HUES6 (cell line): ENCODE data around the gene HPGD.
A peak's percentile ranks its signal among the peaks of the same experiment; 100 is the strongest.

Experiments
- H3K27ac ChIP-seq: 2 replicates; pipeline ENCODE4 v1.7.0; 2013; ENCODE audit warnings: low read depth, mild to moderate bottlenecking, low read length, inconsistent platforms
- H3K27me3 ChIP-seq: 2 replicates; pipeline ENCODE4 v1.6.1; 2013; ENCODE audit warnings: low read length; ENCODE audit not compliant: control insufficient read depth, insufficient read depth
- H3K36me3 ChIP-seq: 2 replicates; pipeline ENCODE4 v1.6.1; 2013; ENCODE audit warnings: low read length; ENCODE audit not compliant: control insufficient read depth, insufficient read depth
- H3K4me1 ChIP-seq: 2 replicates; pipeline ENCODE4 v1.6.1; 2013; ENCODE audit warnings: low read length; ENCODE audit not compliant: control insufficient read depth, insufficient read depth
- H3K4me3 ChIP-seq: 2 replicates; pipeline ENCODE4 v1.5.1; 2013; ENCODE audit warnings: low read depth, low read length
- H3K9ac ChIP-seq: one replicate; pipeline ENCODE4 v1.6.1; 2013; ENCODE audit warnings: mild to moderate bottlenecking, low read length
- H3K9me3 ChIP-seq: 2 replicates; pipeline ENCODE4 v1.6.1; 2013; ENCODE audit warnings: low read depth, low read length; ENCODE audit not compliant: control insufficient read depth, insufficient read depth

The HPGD gene

DNA sequence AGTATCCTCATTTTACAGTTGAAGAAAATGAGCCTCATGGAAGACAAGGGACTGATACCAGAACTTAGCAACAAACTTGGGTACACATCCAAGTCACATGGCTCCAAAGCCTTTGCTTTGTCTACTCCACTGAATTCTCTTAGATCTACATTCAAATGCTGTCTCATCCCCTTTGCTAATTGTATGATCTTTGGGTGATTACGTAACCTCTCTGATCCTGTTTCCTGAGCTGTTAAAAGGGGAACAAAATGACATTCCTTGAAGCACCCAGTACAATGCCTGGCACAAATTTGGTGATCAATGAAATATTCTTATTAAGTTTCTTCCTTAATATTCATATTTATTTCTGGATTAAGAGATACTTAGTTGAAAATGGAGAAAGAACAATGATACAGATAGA is 5.9 kb upstream of the HPGD start:
- Histone ChIP-seq H3K4me1 (peaks cover 27% of the 10 kb centered on the region), H3K4me3 (no peak overlapping the region), H3K27ac (no peak overlapping the region), H3K27me3 (peaks cover 11% of the 10 kb centered on the region), H3K9me3 (no peaks in the 10 kb centered on the region), H3K9ac (no peak overlapping the region), H3K36me3 (no peaks in the 10 kb centered on the region)

DNA sequence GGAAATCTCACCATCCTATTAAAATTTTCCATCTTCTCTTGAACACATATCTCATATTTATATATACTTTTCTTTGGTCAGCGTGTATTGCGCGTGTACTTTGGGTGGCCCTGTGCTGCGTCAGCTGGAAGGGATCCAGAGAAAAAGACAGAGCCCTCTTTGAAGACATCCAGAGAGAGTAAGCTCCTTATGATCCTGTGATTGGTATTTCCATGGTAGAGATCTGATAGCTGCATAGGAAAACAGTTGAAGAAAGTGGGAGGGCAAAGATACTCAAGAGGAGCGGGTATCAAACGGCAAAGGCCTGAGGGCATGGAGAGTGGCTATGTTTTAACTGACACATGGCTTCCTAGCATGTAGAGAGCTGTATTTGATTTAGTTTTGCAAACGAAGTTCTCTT is 4.4 kb upstream of the HPGD start:
- no peaks in the 10 kb centered on the region for H3K9me3 ChIP-seq
- H3K27me3 ChIP-seq: peaks cover 26% of the 10 kb centered on the region
- H3K27ac ChIP-seq: no peak overlapping the region
- H3K4me1 ChIP-seq: peaks cover 23% of the 10 kb centered on the region
- H3K36me3 ChIP-seq: no peaks in the 10 kb centered on the region
- no peak overlapping the region for H3K9ac ChIP-seq
- H3K4me3 ChIP-seq: no peak overlapping the region

DNA sequence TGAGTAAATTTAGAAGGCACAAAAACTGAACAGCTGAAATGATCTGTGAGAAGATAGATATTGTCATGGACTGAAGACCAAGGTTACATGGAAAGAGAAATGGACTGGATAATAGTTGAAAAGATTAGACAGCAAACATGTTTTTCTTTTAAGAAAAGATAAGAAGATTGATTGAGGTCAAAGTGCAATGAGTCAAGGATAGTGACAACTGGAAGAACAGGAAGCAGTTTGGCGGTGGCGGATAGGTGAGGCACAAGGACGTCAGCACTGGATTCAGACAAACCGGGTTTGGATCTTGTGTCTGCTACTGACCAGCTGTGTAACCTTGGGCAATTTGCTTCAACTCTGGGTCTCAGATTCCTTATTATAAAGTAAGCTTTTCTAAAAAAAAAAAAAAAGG is 2.0 kb upstream of the HPGD start:
- no peak overlapping the region for H3K27ac ChIP-seq
- no peaks in the 10 kb centered on the region for H3K9me3 ChIP-seq
- H3K36me3 ChIP-seq: no peaks in the 10 kb centered on the region
- peak overlapping the region; percentile 82; the same call in 1 of the 2 replicates for H3K4me3 ChIP-seq
- H3K27me3 ChIP-seq: peaks cover 37% of the 10 kb centered on the region
- no peak overlapping the region for H3K9ac ChIP-seq
- peaks cover 22% of the 10 kb centered on the region for H3K4me1 ChIP-seq

DNA sequence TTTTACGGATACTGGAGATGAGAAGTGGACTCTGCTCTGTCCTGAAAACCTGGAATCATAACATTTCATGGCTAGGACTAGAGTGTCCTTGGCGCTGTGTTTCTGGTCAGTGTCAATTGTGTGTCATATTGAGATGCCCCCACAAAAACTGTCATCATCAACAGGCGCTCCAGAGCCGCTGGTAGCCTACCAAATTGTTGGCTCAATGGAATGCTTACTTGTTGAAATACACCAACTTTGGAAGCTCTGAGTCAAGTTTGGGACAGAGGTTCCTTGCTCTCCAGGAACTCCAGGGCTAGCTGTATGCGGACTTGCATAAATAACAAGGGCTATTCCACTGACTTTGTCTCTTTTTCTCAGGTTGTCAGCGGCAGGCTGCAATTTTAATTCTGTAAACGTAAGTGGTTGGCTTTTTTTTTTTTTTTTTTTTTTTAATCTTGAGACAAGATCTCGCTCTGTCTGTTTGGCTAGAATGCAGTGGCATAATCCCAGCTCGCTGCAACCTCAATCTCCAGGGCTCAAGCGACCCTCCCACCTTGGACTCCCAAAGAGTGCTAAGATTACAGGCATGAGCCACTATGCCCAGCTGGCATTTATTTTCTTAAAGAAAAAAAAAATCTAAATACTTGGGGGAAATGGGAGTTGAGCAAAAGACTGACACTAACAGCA is 871 bp upstream of the HPGD start:
- H3K27ac ChIP-seq: no peak overlapping the region; the same call in 1 of the 2 replicates
- peak overlapping the region; percentile 82 for H3K4me3 ChIP-seq
- H3K9me3 ChIP-seq: no peaks in the 10 kb centered on the region
- peaks cover 20% of the 10 kb centered on the region for H3K4me1 ChIP-seq
- H3K36me3 ChIP-seq: no peaks in the 10 kb centered on the region
- peaks cover 37% of the 10 kb centered on the region for H3K27me3 ChIP-seq
- H3K9ac ChIP-seq: peak overlapping the region; percentile 74

GRCh38 chr4:174521800-174522182 is 497 bp downstream of the HPGD start:
- Histone ChIP-seq H3K4me3 (peak overlapping the region; percentile 82), H3K9ac (peak overlapping the region; percentile 74), H3K27me3 (peaks cover 37% of the 10 kb centered on the region), H3K4me1 (peaks cover 12% of the 10 kb centered on the region; the same call in 1 of the 2 replicates), H3K9me3 (no peaks in the 10 kb centered on the region), H3K27ac (no peak overlapping the region; the same call in 1 of the 2 replicates), H3K36me3 (no peaks in the 10 kb centered on the region)

- H3K36me3 ChIP-seq: no peaks in the 10 kb centered on the region; the same call in 1 of the 2 replicates
- peaks cover 12% of the 10 kb centered on the region; the same call in 1 of the 2 replicates for H3K4me1 ChIP-seq
- H3K9ac ChIP-seq: no peak overlapping the region
- peaks cover 37% of the 10 kb centered on the region for H3K27me3 ChIP-seq
- H3K27ac ChIP-seq: no peak overlapping the region
- no peaks in the 10 kb centered on the region for H3K9me3 ChIP-seq
- H3K4me3 ChIP-seq: no peak overlapping the region; the same call in 1 of the 2 replicates
Measured at GRCh38 chr4:174520660-174521059, 1.6 kb downstream of the HPGD start.

DNA sequence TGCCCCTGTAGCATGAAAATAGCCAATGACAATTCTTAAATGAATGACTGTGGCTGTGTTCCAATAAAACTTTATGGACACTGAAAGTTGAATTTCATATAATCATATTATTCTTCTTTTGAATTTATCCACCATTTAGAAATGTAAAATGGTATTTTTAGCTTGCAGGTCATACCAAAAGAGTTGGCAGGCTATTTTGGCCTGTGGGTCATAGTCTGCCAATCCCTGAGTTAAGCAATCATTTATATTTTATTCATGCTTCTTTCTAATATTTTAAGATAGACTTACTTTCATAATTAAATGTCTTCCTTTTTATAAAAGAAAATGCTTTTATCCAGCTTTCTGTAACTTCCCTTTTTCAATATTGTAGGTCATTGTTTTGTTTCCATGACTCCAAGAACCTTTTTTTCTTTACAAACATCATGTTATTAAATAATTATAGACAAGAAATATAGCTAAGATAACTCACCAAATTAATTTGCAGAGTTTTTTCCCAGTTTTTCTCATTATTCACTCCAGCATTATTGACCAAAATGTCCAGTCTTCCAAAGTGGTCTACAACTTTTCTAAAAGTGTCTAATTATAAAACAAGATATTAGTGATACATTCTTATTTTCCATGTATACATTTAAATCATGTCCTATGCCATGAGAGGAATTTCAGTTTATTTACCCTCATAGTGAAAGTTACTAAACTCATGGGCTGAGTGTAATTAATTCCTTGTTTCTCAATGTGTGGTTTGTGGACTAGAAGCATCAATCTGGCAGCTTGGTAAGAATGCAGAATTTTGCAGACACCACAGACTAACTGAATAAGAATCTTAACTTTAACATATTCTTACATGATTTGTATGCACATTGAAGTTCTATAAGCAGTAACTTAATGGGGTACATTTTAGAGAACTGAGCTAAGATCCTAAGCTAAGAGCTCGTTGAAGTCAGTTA is 4.5 kb downstream of the HPGD start:
- Histone ChIP-seq H3K27ac (no peak overlapping the region), H3K36me3 (no peaks in the 10 kb centered on the region; the same call in 1 of the 2 replicates), H3K4me3 (no peak overlapping the region), H3K4me1 (no peaks in the 10 kb centered on the region), H3K27me3 (peaks cover 21% of the 10 kb centered on the region), H3K9me3 (no peaks in the 10 kb centered on the region), H3K9ac (no peak overlapping the region)

DNA sequence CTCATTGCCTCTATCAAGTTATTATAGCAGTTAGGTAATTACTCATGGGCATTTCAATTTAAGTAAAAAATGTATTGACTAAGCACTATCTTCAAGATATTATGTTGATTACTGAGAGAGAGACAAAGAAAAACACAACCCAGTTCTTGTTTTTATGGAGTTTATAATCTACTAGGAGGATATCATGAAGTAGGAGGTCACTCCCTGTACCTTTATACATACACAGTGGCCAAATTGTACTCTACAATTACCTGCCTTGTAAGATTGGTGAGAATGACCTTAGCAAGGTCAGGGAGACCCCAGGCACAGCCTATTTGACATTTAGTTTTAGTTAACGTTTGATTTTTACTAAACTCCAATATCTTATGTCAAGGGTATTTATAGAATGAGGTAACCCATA is 5.5 kb downstream of the HPGD start:
- Histone ChIP-seq H3K4me1 (no peaks in the 10 kb centered on the region), H3K27me3 (peaks cover 12% of the 10 kb centered on the region), H3K9ac (no peak overlapping the region), H3K27ac (no peak overlapping the region), H3K4me3 (no peak overlapping the region), H3K9me3 (no peaks in the 10 kb centered on the region), H3K36me3 (no peaks in the 10 kb centered on the region; the same call in 1 of the 2 replicates)

GRCh38 chr4:174516345-174516744 is 5.9 kb downstream of the HPGD start:
- Histone ChIP-seq H3K27me3 (peaks cover 7% of the 10 kb centered on the region), H3K4me3 (no peak overlapping the region), H3K9me3 (no peaks in the 10 kb centered on the region), H3K36me3 (no peaks in the 10 kb centered on the region; the same call in 1 of the 2 replicates), H3K27ac (no peak overlapping the region), H3K9ac (no peak overlapping the region), H3K4me1 (no peaks in the 10 kb centered on the region)

DNA sequence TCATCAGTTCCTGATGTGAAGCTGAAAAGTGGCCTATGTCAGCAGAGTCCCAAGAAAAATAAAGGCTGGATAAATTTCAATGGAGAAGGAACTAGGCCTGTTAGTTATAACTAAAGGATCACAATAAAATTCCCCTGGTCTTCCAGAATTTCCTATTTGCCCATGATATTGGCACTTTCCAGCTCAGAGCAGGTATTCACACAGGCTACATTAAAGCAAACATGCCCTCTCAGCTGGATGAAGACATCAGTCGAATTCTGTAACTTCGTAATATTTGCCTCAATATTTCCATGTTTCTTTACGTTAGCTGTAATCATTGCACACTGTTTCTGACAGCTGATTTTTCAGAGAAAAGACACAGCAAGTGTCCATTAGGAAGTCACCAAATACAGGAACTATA is 9.5 kb downstream of the HPGD start:
- Histone ChIP-seq H3K9me3 (no peaks in the 10 kb centered on the region), H3K36me3 (no peaks in the 10 kb centered on the region; the same call in 1 of the 2 replicates), H3K4me1 (no peaks in the 10 kb centered on the region), H3K4me3 (no peak overlapping the region), H3K9ac (no peak overlapping the region), H3K27ac (no peak overlapping the region), H3K27me3 (no peaks in the 10 kb centered on the region)

GRCh38 chr4:174505892-174506291 is 16.4 kb downstream of the HPGD start:
- H3K27ac ChIP-seq: no peak overlapping the region
- no peak overlapping the region for H3K9ac ChIP-seq
- peaks cover 7% of the 10 kb centered on the region; the same call in 1 of the 2 replicates for H3K36me3 ChIP-seq
- H3K4me1 ChIP-seq: no peaks in the 10 kb centered on the region
- H3K4me3 ChIP-seq: no peak overlapping the region
- H3K27me3 ChIP-seq: no peaks in the 10 kb centered on the region
- no peaks in the 10 kb centered on the region for H3K9me3 ChIP-seq
